Prostate gland (tissue), 2 donors: ENCODE results near the gene RPL28.

Experiments used
- CTCF ChIP-seq, 4 experiments: fragments of 200-600 bp in 2 of 4; fragments of 450-650 bp in 2 of 4; sonication (generic) in 2 of 4; IDR thresholded peaks; 1 replicate in 3 of 4; 2 replicates in 1 of 4; pipeline ENCODE4 v1.5.1; 2016 to 2019; ENCODE audit warnings: antibody characterized with exemption in 4 of 4, mild to moderate bottlenecking in 2 of 4, moderate library complexity in 2 of 4
- POLR2A ChIP-seq: fragments of 450-650 bp; IDR thresholded peaks from one replicate; pipeline ENCODE4 v1.6.1; 2016; ENCODE audit warnings: antibody characterized with exemption, mild to moderate bottlenecking

GRCh38 chr19:55336101-55336500, 49.6 kb upstream of the RPL28 start:
- TF ChIP-seq CTCF (IDR thresholded peaks at IDR 0.05) (no peak), POLR2A (no peak)
